MM.1S (cell line): ENCODE results near the gene PUDP.

Source experiments
- CTCF ChIP-seq: fragments of 300-600 bp; sonication (generic); IDR thresholded peaks from 2 replicates; pipeline ENCODE4 v1.5.1; 2016; ENCODE audit warnings: antibody characterized with exemption, low read length, mixed read lengths
- EZH2 ChIP-seq: fragments of 300-600 bp; sonication (generic); optimal IDR thresholded peaks from 2 replicates; pipeline ENCODE3; 2017; ENCODE audit warnings: low read depth, mild to moderate bottlenecking, antibody characterized with exemption, low read length, mixed read lengths

GRCh38 chrX:7102119-7102518 lies 45.8 kb downstream of the PUDP start:
- TF ChIP-seq CTCF (no peak), EZH2 (no peak)
